ENCODE data around the gene CAMSAP2.

- TF ChIP-seq EZH2phosphoT487 (IDR thresholded peaks at IDR 0.05; ENCODE audit: borderline replicate concordance, low read depth) (no peak), CTCF (IDR thresholded peaks at IDR 0.05) (no peak), JUND (IDR thresholded peaks at IDR 0.05) (no peak), GABPA (IDR thresholded peaks at IDR 0.05; ENCODE audit: low read depth) (no peak), MXI1 (IDR thresholded peaks at IDR 0.05; ENCODE audit: low read depth, low read length) (no peak), USF2 (IDR thresholded peaks at IDR 0.05; ENCODE audit: borderline replicate concordance, low read depth, low read length) (no peak), EP300 (IDR thresholded peaks at IDR 0.05; ENCODE audit: borderline replicate concordance in 1 of 2, low read depth in 1 of 2, low read length in 1 of 2) (no peak), TAF1 (IDR thresholded peaks at IDR 0.05; ENCODE audit: borderline replicate concordance, low read depth, low read length) (no peak), IRF3 (IDR thresholded peaks at IDR 0.05; ENCODE audit: low read depth, low read length) (no peak), POLR2AphosphoS5 (IDR thresholded peaks at IDR 0.05; ENCODE audit: low read depth, low read length) (no peak), REST (IDR thresholded peaks at IDR 0.05; ENCODE audit: low read depth, low read length) (no peak)
These were observed 119.1 kb downstream of the CAMSAP2 start for GRCh38 chr1:200857804-200858203.
